WTC11 (cell line): Measurements from ENCODE around the gene FBLN5. TPM values are rescaled to one million over a fixed set of nuclear protein-coding genes. Genes with fewer than 3 reads are reported as not detected.
A peak's percentile ranks its signal among the peaks of the same experiment; 100 is the strongest.

ENCODE experiments used
- ATAC-seq: fragments of 200-7000 bp; cut with Tn5 transposase; 2 replicates; pipeline ENCODE4 v1.10.0; 2021; ENCODE audit warnings: mild to moderate bottlenecking, moderate library complexity
- CTCF ChIA-PET: fragments of 300-600 bp; sonication (Branson Sonifier 250); formaldehyde crosslinking; loops from one replicate; lab custom pipeline; 2021; ENCODE audit warnings: antibody characterized with exemption; lab: Charles Lee
- POLR2A ChIA-PET: fragments of 350-600 bp; sonication (Branson Sonifier 250); formaldehyde crosslinking; loops from one replicate; lab custom pipeline; 2021; ENCODE audit warnings: antibody characterized with exemption; lab: Charles Lee
- DNase-seq: peaks from one replicate; pipeline ENCODE4 v3.0.0; 2021; ENCODE audit warnings: low spot score
- H3K27ac Mint-ChIP-seq: 2 replicates; pipeline ENCODE4 v1.8.0; 2021; ENCODE audit warnings: mixed read lengths
- H3K27me3 Mint-ChIP-seq: 2 replicates; pipeline ENCODE4 v1.8.0; 2021; ENCODE audit warnings: low read depth, mild to moderate bottlenecking, moderate library complexity, mixed read lengths
- H3K36me3 Mint-ChIP-seq: 2 replicates; pipeline ENCODE4 v1.8.0; 2021; ENCODE audit warnings: mixed read lengths
- H3K4me1 Mint-ChIP-seq: 2 replicates; pipeline ENCODE4 v1.8.0; 2022; ENCODE audit warnings: mixed read lengths
- H3K4me3 Mint-ChIP-seq: 2 replicates; pipeline ENCODE4 v1.8.0; 2021; ENCODE audit warnings: mild to moderate bottlenecking, moderate library complexity, mixed read lengths
- H3K9me3 Mint-ChIP-seq: 2 replicates; pipeline ENCODE4 v1.8.0; 2021; ENCODE audit warnings: mixed read lengths
- CREM ChIP-seq: sonication (generic); formaldehyde crosslinking; IDR thresholded peaks from 2 replicates; pipeline ENCODE4 v1.8.1; 2022; ENCODE audit warnings: mild to moderate bottlenecking, missing genetic modification reagents, moderate library complexity
- CTCF ChIP-seq: fragments of 200-600 bp; IDR thresholded peaks from 2 replicates; pipeline ENCODE4 v1.8.0; 2022; ENCODE audit warnings: antibody characterized with exemption
- ERG ChIP-seq: fragments of 250-450 bp; sonication (Bioruptor Pico); IDR thresholded peaks from 2 replicates; pipeline ENCODE4 v1.8.0; 2021; ENCODE audit warnings: mild to moderate bottlenecking
- FOXK1 ChIP-seq: sonication (generic); formaldehyde crosslinking; IDR thresholded peaks from 2 replicates; pipeline ENCODE4 v1.8.0; 2022; ENCODE audit warnings: mild to moderate bottlenecking, moderate library complexity, missing genetic modification reagents
- FOXP4 ChIP-seq: sonication (generic); formaldehyde crosslinking; IDR thresholded peaks from 2 replicates; pipeline ENCODE4 v1.8.0; 2022; ENCODE audit warnings: mild to moderate bottlenecking, missing genetic modification reagents
- GABPB1 ChIP-seq: sonication (generic); formaldehyde crosslinking; IDR thresholded peaks from 2 replicates; pipeline ENCODE4 v1.8.1; 2023; ENCODE audit warnings: mild to moderate bottlenecking, missing genetic modification reagents
- GTF2I ChIP-seq: fragments of 250-450 bp; sonication (Bioruptor Pico); conservative IDR thresholded peaks from 2 replicates; pipeline ENCODE4 v1.4.0; 2021; ENCODE audit warnings: mild to moderate bottlenecking
- IRF2 ChIP-seq: sonication (generic); formaldehyde crosslinking; IDR thresholded peaks from 2 replicates; pipeline ENCODE4 v1.8.0; 2022; ENCODE audit warnings: low read depth, missing genetic modification reagents, borderline replicate concordance
- NR2C2 ChIP-seq: sonication (generic); formaldehyde crosslinking; IDR thresholded peaks from 2 replicates; pipeline ENCODE4 v1.8.0; 2022; ENCODE audit warnings: mild to moderate bottlenecking, missing genetic modification reagents
- RORB ChIP-seq: fragments of 250-450 bp; sonication (Bioruptor Pico); IDR thresholded peaks from 2 replicates; pipeline ENCODE4 v1.9.0; 2021; ENCODE audit warnings: mild to moderate bottlenecking
- SMAD4 ChIP-seq: sonication (generic); formaldehyde crosslinking; IDR thresholded peaks from 2 replicates; pipeline ENCODE4 v1.8.0; 2022; ENCODE audit warnings: mild to moderate bottlenecking, missing genetic modification reagents
- TEAD4 ChIP-seq: sonication (generic); formaldehyde crosslinking; IDR thresholded peaks from 2 replicates; pipeline ENCODE4 v1.8.0; 2022; ENCODE audit warnings: mild to moderate bottlenecking, missing genetic modification reagents
- ZNF138 ChIP-seq: sonication (generic); formaldehyde crosslinking; conservative IDR thresholded peaks from 2 replicates; pipeline ENCODE4 v1.8.1; 2022; ENCODE audit warnings: mild to moderate bottlenecking, moderate library complexity, missing genetic modification reagents
- ZNF219 ChIP-seq: sonication (generic); formaldehyde crosslinking; IDR thresholded peaks from 2 replicates; pipeline ENCODE4 v1.8.0; 2023; ENCODE audit warnings: missing genetic modification reagents, mild to moderate bottlenecking, borderline replicate concordance
- ZNF423 ChIP-seq: fragments of 250-450 bp; sonication (Bioruptor Pico); IDR thresholded peaks from 2 replicates; pipeline ENCODE4 v2.1.2; 2022; ENCODE audit warnings: mild to moderate bottlenecking, moderate library complexity
- total RNA-seq: library from RNA; stranded (reverse); gene quantifications from 3 replicates; pipeline ENCODE4 v1.2.3, GENCODE V29; 2021
- TF ChIP-seq, protein P1 (sequence below): sonication (generic); formaldehyde crosslinking; IDR thresholded peaks from 2 replicates; pipeline ENCODE4 v1.8.1; 2022; ENCODE audit warnings: mild to moderate bottlenecking, missing genetic modification reagents, moderate library complexity, borderline replicate concordance
- TF ChIP-seq, protein P2 (sequence below): sonication (generic); formaldehyde crosslinking; IDR thresholded peaks from 2 replicates; pipeline ENCODE4 v1.8.1; 2023; ENCODE audit warnings: mild to moderate bottlenecking, missing genetic modification reagents, moderate library complexity
- TF ChIP-seq, protein P3 (sequence below): sonication (generic); formaldehyde crosslinking; IDR thresholded peaks from 2 replicates; pipeline ENCODE4 v1.8.0; 2022; ENCODE audit warnings: mild to moderate bottlenecking, missing genetic modification reagents
- TF ChIP-seq, protein P4 (sequence below): sonication (generic); formaldehyde crosslinking; IDR thresholded peaks from 2 replicates; pipeline ENCODE4 v1.8.1; 2023; ENCODE audit warnings: mild to moderate bottlenecking, missing genetic modification reagents, moderate library complexity
- TF ChIP-seq, protein P5 (sequence below): sonication (generic); formaldehyde crosslinking; IDR thresholded peaks from 2 replicates; pipeline ENCODE4 v1.8.1; 2023; ENCODE audit warnings: mild to moderate bottlenecking, missing genetic modification reagents

Gene FBLN5
- total RNA-seq, 1 experiment from 2014 or later: 4.0 TPM

- no peak overlapping the region; the same call in 1 of the 2 replicates for H3K27ac Mint-ChIP-seq
- H3K4me1 Mint-ChIP-seq: peaks cover 19% of the 10 kb centered on the region
- H3K4me3 Mint-ChIP-seq: no peak overlapping the region
- H3K27me3 Mint-ChIP-seq: no peaks in the 10 kb centered on the region
- DNase-seq (no peak), ATAC-seq (no peak)
- H3K9me3 Mint-ChIP-seq: no peaks in the 10 kb centered on the region
- ChIA-PET POLR2A (no interaction called here), CTCF (interaction anchor here (1.0 to 1.9 kb wide), 4 partner anchors 18 to 242 kb away, joined by 3 to 8 read pairs (median 4); no protein-coding TSS in a partner anchor)
- no peaks in the 10 kb centered on the region for H3K36me3 Mint-ChIP-seq
- TF ChIP-seq CREM (CRISPR knock-in tag) (no peak), GTF2I (CRISPR knock-in tag) (no peak), RORB (CRISPR knock-in tag) (no peak), SMAD4 (CRISPR knock-in tag) (no peak), ZNF423 (CRISPR knock-in tag) (no peak), ZNF219 (no peak), FOXK1 (CRISPR knock-in tag) (no peak), FOXP4 (CRISPR knock-in tag) (no peak), IRF2 (CRISPR knock-in tag) (no peak), ZNF138 (CRISPR knock-in tag) (no peak), ERG (CRISPR knock-in tag) (no peak), NR2C2 (CRISPR knock-in tag) (no peak), GABPB1 (CRISPR knock-in tag) (no peak)
- TF ChIP-seq, protein P1, sequence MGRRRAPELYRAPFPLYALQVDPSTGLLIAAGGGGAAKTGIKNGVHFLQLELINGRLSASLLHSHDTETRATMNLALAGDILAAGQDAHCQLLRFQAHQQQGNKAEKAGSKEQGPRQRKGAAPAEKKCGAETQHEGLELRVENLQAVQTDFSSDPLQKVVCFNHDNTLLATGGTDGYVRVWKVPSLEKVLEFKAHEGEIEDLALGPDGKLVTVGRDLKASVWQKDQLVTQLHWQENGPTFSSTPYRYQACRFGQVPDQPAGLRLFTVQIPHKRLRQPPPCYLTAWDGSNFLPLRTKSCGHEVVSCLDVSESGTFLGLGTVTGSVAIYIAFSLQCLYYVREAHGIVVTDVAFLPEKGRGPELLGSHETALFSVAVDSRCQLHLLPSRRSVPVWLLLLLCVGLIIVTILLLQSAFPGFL: no peak
- TF ChIP-seq, protein P2, sequence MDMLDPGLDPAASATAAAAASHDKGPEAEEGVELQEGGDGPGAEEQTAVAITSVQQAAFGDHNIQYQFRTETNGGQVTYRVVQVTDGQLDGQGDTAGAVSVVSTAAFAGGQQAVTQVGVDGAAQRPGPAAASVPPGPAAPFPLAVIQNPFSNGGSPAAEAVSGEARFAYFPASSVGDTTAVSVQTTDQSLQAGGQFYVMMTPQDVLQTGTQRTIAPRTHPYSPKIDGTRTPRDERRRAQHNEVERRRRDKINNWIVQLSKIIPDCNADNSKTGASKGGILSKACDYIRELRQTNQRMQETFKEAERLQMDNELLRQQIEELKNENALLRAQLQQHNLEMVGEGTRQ (CRISPR knock-in tag): no peak
- TF ChIP-seq, protein P3, sequence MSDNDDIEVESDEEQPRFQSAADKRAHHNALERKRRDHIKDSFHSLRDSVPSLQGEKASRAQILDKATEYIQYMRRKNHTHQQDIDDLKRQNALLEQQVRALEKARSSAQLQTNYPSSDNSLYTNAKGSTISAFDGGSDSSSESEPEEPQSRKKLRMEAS (CRISPR knock-in tag): no peak
- TF ChIP-seq, protein P4, sequence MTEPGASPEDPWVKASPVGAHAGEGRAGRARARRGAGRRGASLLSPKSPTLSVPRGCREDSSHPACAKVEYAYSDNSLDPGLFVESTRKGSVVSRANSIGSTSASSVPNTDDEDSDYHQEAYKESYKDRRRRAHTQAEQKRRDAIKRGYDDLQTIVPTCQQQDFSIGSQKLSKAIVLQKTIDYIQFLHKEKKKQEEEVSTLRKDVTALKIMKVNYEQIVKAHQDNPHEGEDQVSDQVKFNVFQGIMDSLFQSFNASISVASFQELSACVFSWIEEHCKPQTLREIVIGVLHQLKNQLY (CRISPR knock-in tag): no peak
- TF ChIP-seq, protein P5, sequence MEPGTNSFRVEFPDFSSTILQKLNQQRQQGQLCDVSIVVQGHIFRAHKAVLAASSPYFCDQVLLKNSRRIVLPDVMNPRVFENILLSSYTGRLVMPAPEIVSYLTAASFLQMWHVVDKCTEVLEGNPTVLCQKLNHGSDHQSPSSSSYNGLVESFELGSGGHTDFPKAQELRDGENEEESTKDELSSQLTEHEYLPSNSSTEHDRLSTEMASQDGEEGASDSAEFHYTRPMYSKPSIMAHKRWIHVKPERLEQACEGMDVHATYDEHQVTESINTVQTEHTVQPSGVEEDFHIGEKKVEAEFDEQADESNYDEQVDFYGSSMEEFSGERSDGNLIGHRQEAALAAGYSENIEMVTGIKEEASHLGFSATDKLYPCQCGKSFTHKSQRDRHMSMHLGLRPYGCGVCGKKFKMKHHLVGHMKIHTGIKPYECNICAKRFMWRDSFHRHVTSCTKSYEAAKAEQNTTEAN: no peak
Observed at GRCh38 chr14:91893669-91894068, 53.8 kb downstream of the FBLN5 start.

DNA sequence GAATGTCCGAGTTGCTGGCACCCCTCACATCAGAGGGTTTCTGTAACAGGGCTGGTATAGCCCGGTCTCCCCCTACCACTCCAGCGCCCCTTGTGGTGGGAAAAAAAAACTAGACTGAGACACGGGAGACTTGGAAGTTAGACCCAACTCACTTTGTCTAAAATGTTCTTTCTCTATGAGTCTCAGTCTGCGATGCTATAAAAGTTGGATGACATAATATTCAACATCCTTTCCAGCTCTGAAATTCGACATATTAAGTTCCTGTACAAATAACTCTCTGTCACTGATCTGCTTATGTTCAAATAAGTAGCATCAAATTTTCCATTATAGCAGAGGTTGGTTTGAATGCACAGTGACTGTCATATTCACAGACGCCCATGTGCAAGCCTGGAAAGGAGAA is 54.5 kb downstream of the FBLN5 start:
- Mint-ChIP-seq H3K9me3 (no peaks in the 10 kb centered on the region), H3K36me3 (no peaks in the 10 kb centered on the region), H3K4me1 (peaks cover 16% of the 10 kb centered on the region), H3K27me3 (no peaks in the 10 kb centered on the region), H3K4me3 (no peak overlapping the region), H3K27ac (no peak overlapping the region)
- DNase-seq: peak; percentile 62
- ChIA-PET CTCF (interaction anchor here (0.7 to 2.6 kb wide), 8 partner anchors 14 to 241 kb away, joined by 3 to 18 read pairs (median 4); no protein-coding TSS in a partner anchor), POLR2A (no interaction called here)
- TF ChIP-seq ERG (CRISPR knock-in tag) (no peak), CTCF (peak; percentile 51; the same call in 1 of the 2 replicates), TEAD4 (no peak)
- peak; percentile 80 for ATAC-seq
